Muscle layer of duodenum (tissue), 2 donors: Measurements from ENCODE around the gene ATG9A.
"Not testable (repeated sequence)": the region's sequence is repeated elsewhere in the genome, so short reads cannot be mapped to it uniquely, and the experiment has no call there.

ENCODE experiments used
- H3K27ac ChIP-seq: one replicate; pipeline ENCODE4 v1.7.0; 2013; ENCODE audit warnings: mild to moderate bottlenecking, low read length
- H3K27me3 ChIP-seq: one replicate; pipeline ENCODE4 v1.7.0; 2013; ENCODE audit warnings: low read depth, mild to moderate bottlenecking, control low read depth, low read length
- H3K36me3 ChIP-seq, 2 donors: one replicate each; pipeline ENCODE4 v1.7.0; 2013; ENCODE audit warnings: low read length in 2 of 2, control low read depth in 1 of 2, mild to moderate bottlenecking in 1 of 2; ENCODE audit not compliant: insufficient read depth in 2 of 2, control insufficient read depth in 1 of 2
- H3K4me1 ChIP-seq, 2 donors: one replicate each; pipeline ENCODE4 v1.7.0; 2013; ENCODE audit warnings: low read length in 2 of 2, mild to moderate bottlenecking in 2 of 2, control low read depth in 1 of 2, moderate library complexity in 1 of 2; ENCODE audit not compliant: insufficient read depth in 2 of 2, control insufficient read depth in 1 of 2
- H3K4me3 ChIP-seq, 2 donors: one replicate each; pipeline ENCODE4 v1.7.0; 2013; ENCODE audit warnings: low read length in 2 of 2, low read depth in 1 of 2, mild to moderate bottlenecking in 1 of 2
- H3K9me3 ChIP-seq, 2 donors: one replicate each; pipeline ENCODE4 v1.7.0; 2013; ENCODE audit warnings: low read length in 2 of 2, control low read depth in 1 of 2, mild to moderate bottlenecking in 1 of 2; ENCODE audit not compliant: control insufficient read depth in 1 of 2
- donor health status: healthy.

The ATG9A gene

GRCh38 chr2:219209236-219210195 is 19.9 kb downstream of the ATG9A start:
- Histone ChIP-seq H3K27me3 (no peaks in the 10 kb centered on the region), H3K36me3 (peaks cover 15 to 56% of the 10 kb centered on the region in 2 donors), H3K27ac (no peak overlapping the region), H3K9me3 (no peaks in the 10 kb centered on the region), H3K4me1 (peaks cover 12 to 15% of the 10 kb centered on the region in 2 donors), H3K4me3 (no peak overlapping the region)

- no peak overlapping the region for H3K27ac ChIP-seq
- no peaks in the 10 kb centered on the region for H3K27me3 ChIP-seq
- no peaks in the 10 kb centered on the region for H3K9me3 ChIP-seq
- H3K36me3 ChIP-seq = peaks cover 7 to 42% of the 10 kb centered on the region in 2 donors
- peak overlapping the region in 1 of 2 donors; percentile 65 for H3K4me3 ChIP-seq
- H3K4me1 ChIP-seq = peaks cover 12 to 15% of the 10 kb centered on the region in 2 donors
These were observed 21.3 kb downstream of the ATG9A start for GRCh38 chr2:219207884-219208740.

GRCh38 chr2:219207134-219207883 is 22.1 kb downstream of the ATG9A start:
- no peaks in the 10 kb centered on the region for H3K9me3 ChIP-seq
- H3K4me1 ChIP-seq = peaks cover 12 to 15% of the 10 kb centered on the region in 2 donors
- peak overlapping the region; percentile 61 to 65 for H3K4me3 ChIP-seq
- no peaks in the 10 kb centered on the region for H3K27me3 ChIP-seq
- H3K27ac ChIP-seq = peak overlapping the region; percentile 7
- peaks cover 7 to 34% of the 10 kb centered on the region in 2 donors for H3K36me3 ChIP-seq

GRCh38 chr2:219206328-219207133 is 22.9 kb downstream of the ATG9A start, which contains the start of gene ZFAND2B:
ZFAND2B (plus strand) TSS chr2:219206782; CDS start chr2:219206988, 206 bp downstream.
- H3K27ac ChIP-seq = peak within 1 kb of the TSS; percentile 92
- peak within 1 kb of the TSS; percentile 61 to 70 for H3K4me3 ChIP-seq
- no peaks in the 10 kb centered on the region for H3K27me3 ChIP-seq

GRCh38 chr2:219205981-219206327 is 23.5 kb downstream of the ATG9A start:
- H3K27ac ChIP-seq = peak overlapping the region; percentile 92
- H3K4me1 ChIP-seq = peaks cover 12 to 15% of the 10 kb centered on the region in 2 donors
- peak overlapping the region; percentile 61 to 70 for H3K4me3 ChIP-seq
- peaks cover 7 to 28% of the 10 kb centered on the region in 2 donors for H3K36me3 ChIP-seq
- no peaks in the 10 kb centered on the region for H3K9me3 ChIP-seq
- no peaks in the 10 kb centered on the region for H3K27me3 ChIP-seq

More at GRCh38 chr2:219206328-219207133, 22.9 kb downstream of the ATG9A start, which contains the start of gene ZFAND2B:
- Histone ChIP-seq H3K4me1 (peaks cover 12 to 15% of the 10 kb centered on the region in 2 donors), H3K9me3 (no peaks in the 10 kb centered on the region), H3K36me3 (peaks cover 7 to 30% of the 10 kb centered on the region in 2 donors)

- Histone ChIP-seq H3K4me3 (no peak overlapping the region), H3K27me3 (no peaks in the 10 kb centered on the region), H3K36me3 (peaks cover 7 to 20% of the 10 kb centered on the region in 2 donors), H3K9me3 (no peaks in the 10 kb centered on the region), H3K27ac (no peak overlapping the region), H3K4me1 (peaks cover 12 to 15% of the 10 kb centered on the region in 2 donors)
These were observed 24.3 kb downstream of the ATG9A start for GRCh38 chr2:219205165-219205538.

GRCh38 chr2:219204425-219205164 is 24.8 kb downstream of the ATG9A start:
- H3K27ac ChIP-seq = no peak overlapping the region
- peaks cover 12 to 15% of the 10 kb centered on the region in 2 donors for H3K4me1 ChIP-seq
- peaks cover 7 to 15% of the 10 kb centered on the region in 2 donors for H3K36me3 ChIP-seq
- no peaks in the 10 kb centered on the region for H3K9me3 ChIP-seq
- no peaks in the 10 kb centered on the region for H3K27me3 ChIP-seq
- H3K4me3 ChIP-seq = no peak overlapping the region

- H3K27me3 ChIP-seq, H3K9me3 ChIP-seq, H3K27ac ChIP-seq, H3K4me1 ChIP-seq, H3K4me3 ChIP-seq, H3K36me3 ChIP-seq: not testable (repeated sequence)
These were observed 28.1 kb downstream of the ATG9A start for GRCh38 chr2:219201331-219201730.

- H3K27ac ChIP-seq, H3K4me1 ChIP-seq, H3K4me3 ChIP-seq, H3K9me3 ChIP-seq, H3K27me3 ChIP-seq, H3K36me3 ChIP-seq: not testable (repeated sequence)
These were observed 28.7 kb downstream of the ATG9A start for GRCh38 chr2:219200502-219201326.
